Measurements from ENCODE around the gene PRIM1. TPM values are rescaled to one million over a fixed set of nuclear protein-coding genes. Genes with fewer than 3 reads are reported as not detected.
"Not testable (repeated sequence)": the region's sequence is repeated elsewhere in the genome, so short reads cannot be mapped to it uniquely, and the experiment has no call there.

The PRIM1 gene
- total RNA-seq, 1 experiment from 2014 or later, result 7.8 TPM

- intact Hi-C loops (cut with micrococcal nuclease), result no loop called here
- ChIA-PET POLR2A (interaction anchor here (0.9 kb wide), 1 partner anchor 31 kb away, joined by 4 read pairs; no protein-coding TSS in a partner anchor), CTCF (interaction anchor here (0.6 kb wide), 1 partner anchor 134 kb away, joined by 4 read pairs; no protein-coding TSS in a partner anchor)
- peaks cover 40% of the 10 kb centered on the region for H3K4me1 Mint-ChIP-seq (ENCODE audit: insufficient read depth, unreplicated experiment)
- no peak overlapping the region for H3K27ac Mint-ChIP-seq (ENCODE audit: low read depth, unreplicated experiment)
- H3K4me3 Mint-ChIP-seq (ENCODE audit: unreplicated experiment), result no peak overlapping the region
- DNase-seq (ENCODE audit: unreplicated experiment), result no peak
- H3K36me3 Mint-ChIP-seq (ENCODE audit: insufficient read depth, unreplicated experiment), result peaks cover 81% of the 10 kb centered on the region
- no TSS peak for BruUV-seq (replicated peaks)
- no peaks in the 10 kb centered on the region for H3K9me3 Mint-ChIP-seq (ENCODE audit: unreplicated experiment)
- TF ChIP-seq, protein P1, sequence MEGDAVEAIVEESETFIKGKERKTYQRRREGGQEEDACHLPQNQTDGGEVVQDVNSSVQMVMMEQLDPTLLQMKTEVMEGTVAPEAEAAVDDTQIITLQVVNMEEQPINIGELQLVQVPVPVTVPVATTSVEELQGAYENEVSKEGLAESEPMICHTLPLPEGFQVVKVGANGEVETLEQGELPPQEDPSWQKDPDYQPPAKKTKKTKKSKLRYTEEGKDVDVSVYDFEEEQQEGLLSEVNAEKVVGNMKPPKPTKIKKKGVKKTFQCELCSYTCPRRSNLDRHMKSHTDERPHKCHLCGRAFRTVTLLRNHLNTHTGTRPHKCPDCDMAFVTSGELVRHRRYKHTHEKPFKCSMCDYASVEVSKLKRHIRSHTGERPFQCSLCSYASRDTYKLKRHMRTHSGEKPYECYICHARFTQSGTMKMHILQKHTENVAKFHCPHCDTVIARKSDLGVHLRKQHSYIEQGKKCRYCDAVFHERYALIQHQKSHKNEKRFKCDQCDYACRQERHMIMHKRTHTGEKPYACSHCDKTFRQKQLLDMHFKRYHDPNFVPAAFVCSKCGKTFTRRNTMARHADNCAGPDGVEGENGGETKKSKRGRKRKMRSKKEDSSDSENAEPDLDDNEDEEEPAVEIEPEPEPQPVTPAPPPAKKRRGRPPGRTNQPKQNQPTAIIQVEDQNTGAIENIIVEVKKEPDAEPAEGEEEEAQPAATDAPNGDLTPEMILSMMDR (IDR thresholded peaks at IDR 0.05; ENCODE audit: unreplicated experiment), result no peak
- H3K27me3 Mint-ChIP-seq (ENCODE audit: insufficient read depth, unreplicated experiment), result no peaks in the 10 kb centered on the region
These were observed 36.3 kb downstream of the PRIM1 start for GRCh38 chr12:56715798-56716197.

- peaks cover 26% of the 10 kb centered on the region for H3K4me1 Mint-ChIP-seq (ENCODE audit: insufficient read depth, unreplicated experiment)
- intact Hi-C loops (cut with micrococcal nuclease), result no loop called here
- CTCF ChIA-PET, result no interaction called here
- no peaks in the 10 kb centered on the region for H3K9me3 Mint-ChIP-seq (ENCODE audit: unreplicated experiment)
- DNase-seq (ENCODE audit: unreplicated experiment), result no peak
- POLR2A ChIA-PET, result interaction anchor here (0.8 to 2.5 kb wide), 3 partner anchors 8 to 28 kb away, joined by 3 to 16 read pairs (median 6); partner anchors contain the start of gene NACA
- H3K27ac Mint-ChIP-seq (ENCODE audit: low read depth, unreplicated experiment), result no peak overlapping the region
- H3K27me3 Mint-ChIP-seq (ENCODE audit: insufficient read depth, unreplicated experiment), result no peaks in the 10 kb centered on the region
- H3K36me3 Mint-ChIP-seq (ENCODE audit: insufficient read depth, unreplicated experiment), result peaks cover 79% of the 10 kb centered on the region
- no TSS peak for BruUV-seq (replicated peaks)
- TF ChIP-seq, protein P1 (IDR thresholded peaks at IDR 0.05; ENCODE audit: unreplicated experiment), result no peak
- H3K4me3 Mint-ChIP-seq (ENCODE audit: unreplicated experiment), result no peak overlapping the region
These were observed 37.6 kb downstream of the PRIM1 start for GRCh38 chr12:56714431-56714929.

DNA sequence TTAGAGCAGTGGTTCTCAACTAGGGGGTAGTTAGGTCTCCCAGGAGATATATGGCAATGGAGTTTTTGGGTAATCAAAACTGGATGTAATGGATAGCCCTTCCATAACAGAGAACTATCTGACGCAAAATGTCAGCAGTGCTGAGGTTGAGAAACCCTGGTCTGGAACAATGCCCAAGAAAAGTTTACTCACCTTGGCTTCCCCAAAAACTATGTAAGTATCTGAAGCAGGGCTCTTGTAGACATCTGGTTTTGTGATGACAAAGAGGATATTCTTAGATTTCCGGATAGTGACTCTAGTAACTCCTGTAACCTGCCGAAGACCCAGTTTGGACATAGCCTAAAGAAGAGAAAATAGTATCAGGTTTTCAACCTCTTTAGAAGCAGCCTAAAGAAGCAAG, 38.8 kb downstream of the PRIM1 start:
- DNase-seq (ENCODE audit: unreplicated experiment), result peak; percentile 61
- Mint-ChIP-seq H3K36me3 (ENCODE audit: insufficient read depth, unreplicated experiment) (peaks cover 69% of the 10 kb centered on the region), H3K27ac (ENCODE audit: low read depth, unreplicated experiment) (no peak overlapping the region), H3K4me1 (ENCODE audit: insufficient read depth, unreplicated experiment) (peaks cover 16% of the 10 kb centered on the region), H3K9me3 (ENCODE audit: unreplicated experiment) (no peaks in the 10 kb centered on the region), H3K27me3 (ENCODE audit: insufficient read depth, unreplicated experiment) (no peaks in the 10 kb centered on the region), H3K4me3 (ENCODE audit: unreplicated experiment) (no peak overlapping the region)
- intact Hi-C loops (cut with micrococcal nuclease), result no loop called here
- TF ChIP-seq, protein P1 (IDR thresholded peaks at IDR 0.05; ENCODE audit: unreplicated experiment), result no peak
- ChIA-PET POLR2A (interaction anchor here (0.7 to 2.5 kb wide), 5 partner anchors 9 to 29 kb away, joined by 3 to 16 read pairs (median 4); partner anchors contain the start of gene NACA), CTCF (no interaction called here)
- no TSS peak for BruUV-seq (replicated peaks)

- ChIA-PET POLR2A (interaction anchor here (0.6 to 3.6 kb wide), 5 partner anchors 10 to 418 kb away, joined by 3 to 15 read pairs (median 5); partner anchors contain the start of genes LRP1 and PTGES3), CTCF (interaction anchor here (1.7 kb wide), 1 partner anchor 21 kb away, joined by 5 read pairs; no protein-coding TSS in a partner anchor)
- Mint-ChIP-seq H3K4me3 (ENCODE audit: unreplicated experiment) (no peak overlapping the region), H3K27ac (ENCODE audit: low read depth, unreplicated experiment) (no peak overlapping the region), H3K9me3 (ENCODE audit: unreplicated experiment) (no peaks in the 10 kb centered on the region), H3K36me3 (ENCODE audit: insufficient read depth, unreplicated experiment) (peaks cover 45% of the 10 kb centered on the region), H3K27me3 (ENCODE audit: insufficient read depth, unreplicated experiment) (no peaks in the 10 kb centered on the region), H3K4me1 (ENCODE audit: insufficient read depth, unreplicated experiment) (no peaks in the 10 kb centered on the region)
- TF ChIP-seq, protein P1 (IDR thresholded peaks at IDR 0.05; ENCODE audit: unreplicated experiment), result no peak
- intact Hi-C loops (cut with micrococcal nuclease), result no loop called here
- no TSS peak for BruUV-seq (replicated peaks)
- no peak for DNase-seq (ENCODE audit: unreplicated experiment)
These were observed 42.3 kb downstream of the PRIM1 start for GRCh38 chr12:56709759-56710376.

GRCh38 chr12:56704522-56704921, 47.6 kb downstream of the PRIM1 start:
- POLR2A ChIA-PET, result interaction anchor here (0.6 to 1.9 kb wide), 2 partner anchors 16 to 344 kb away, joined by 3 to 8 read pairs; partner anchors contain the start of gene PTGES3
- H3K4me1 Mint-ChIP-seq (ENCODE audit: insufficient read depth, unreplicated experiment); H3K9me3 Mint-ChIP-seq (ENCODE audit: unreplicated experiment); DNase-seq (ENCODE audit: unreplicated experiment); BruUV-seq (replicated peaks); H3K4me3 Mint-ChIP-seq (ENCODE audit: unreplicated experiment); H3K27ac Mint-ChIP-seq (ENCODE audit: low read depth, unreplicated experiment); intact Hi-C loops (cut with micrococcal nuclease); H3K36me3 Mint-ChIP-seq (ENCODE audit: insufficient read depth, unreplicated experiment); H3K27me3 Mint-ChIP-seq (ENCODE audit: insufficient read depth, unreplicated experiment): not testable (repeated sequence)
- CTCF ChIA-PET, result interaction anchor here (0.7 kb wide), 1 partner anchor 422 kb away, joined by 3 read pairs; no protein-coding TSS in a partner anchor

Data from MCF 10A (cell line).